RWPE1 (cell line): ENCODE data around the gene FGF18.
A peak's percentile ranks its signal among the peaks of the same experiment; 100 is the strongest.
"Not testable (repeated sequence)": the region's sequence is repeated elsewhere in the genome, so short reads cannot be mapped to it uniquely, and the experiment has no call there.

Source experiments
- CTCF ChIA-PET: fragments of 350-600 bp; sonication (Branson Sonifier 250); formaldehyde crosslinking; extraction: SDS; loops from one replicate; lab custom pipeline; 2021; lab: Yijun Ruan, JAX
- POLR2A ChIA-PET: fragments of 400-600 bp; formaldehyde crosslinking; extraction: SDS; loops from one replicate; lab custom pipeline; 2020; ENCODE audit warnings: antibody characterized with exemption; ENCODE audit not compliant: low non-redundant PET; lab: Yijun Ruan, JAX
- DNase-seq: peaks from one replicate; pipeline ENCODE4 v3.0.0; 2012; ENCODE audit warnings: low spot score
- H3K27ac ChIP-seq: fragments of 450-650 bp; 2 replicates; pipeline ENCODE4 v1.5.1; 2017
- TF ChIP-seq, protein P1 (sequence below): fragments of 450-650 bp; conservative IDR thresholded peaks from 2 replicates; pipeline ENCODE4 v1.5.1; 2017; ENCODE audit warnings: low read depth, mild to moderate bottlenecking

The FGF18 gene

DNA sequence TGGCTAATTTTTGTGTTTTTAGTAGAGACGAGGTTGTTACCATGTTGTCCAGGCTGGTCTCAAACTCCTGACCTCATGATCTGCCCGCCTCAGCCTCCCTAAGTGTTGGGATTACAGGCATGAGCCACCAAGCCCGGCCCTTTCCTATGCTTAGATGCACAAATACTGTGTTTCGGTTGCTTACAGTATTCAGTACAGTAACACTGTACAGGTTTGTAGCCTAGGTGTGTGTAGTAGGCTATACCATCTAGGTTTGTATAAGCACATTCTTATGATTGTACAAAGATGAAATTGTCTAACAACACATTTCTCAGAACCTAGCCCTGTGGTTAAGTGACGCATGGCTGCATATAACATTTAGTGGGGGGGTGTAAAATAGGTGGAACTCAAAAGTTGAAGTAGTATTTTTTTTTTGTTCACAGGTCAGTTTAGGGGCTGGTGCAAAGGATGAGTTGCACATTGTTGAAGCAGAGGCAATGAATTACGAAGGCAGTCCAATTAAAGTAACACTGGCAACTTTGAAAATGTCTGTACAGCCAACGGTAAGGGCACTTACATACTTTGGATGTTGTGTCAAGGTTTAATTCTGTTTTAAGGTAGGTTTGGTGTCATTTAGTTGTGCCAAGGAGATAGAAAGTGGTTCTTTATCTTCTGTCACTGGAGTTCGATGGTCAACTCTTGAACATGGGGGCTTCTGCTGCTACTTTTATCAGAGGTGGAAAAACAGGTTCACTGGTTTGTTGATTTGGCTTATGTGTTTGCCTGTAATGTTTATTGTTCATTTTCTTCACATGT, 28.4 kb upstream of the FGF18 start:
- ChIA-PET CTCF (no interaction called here), POLR2A (no interaction called here)
- DNase-seq = no peak
- TF ChIP-seq, protein P1, sequence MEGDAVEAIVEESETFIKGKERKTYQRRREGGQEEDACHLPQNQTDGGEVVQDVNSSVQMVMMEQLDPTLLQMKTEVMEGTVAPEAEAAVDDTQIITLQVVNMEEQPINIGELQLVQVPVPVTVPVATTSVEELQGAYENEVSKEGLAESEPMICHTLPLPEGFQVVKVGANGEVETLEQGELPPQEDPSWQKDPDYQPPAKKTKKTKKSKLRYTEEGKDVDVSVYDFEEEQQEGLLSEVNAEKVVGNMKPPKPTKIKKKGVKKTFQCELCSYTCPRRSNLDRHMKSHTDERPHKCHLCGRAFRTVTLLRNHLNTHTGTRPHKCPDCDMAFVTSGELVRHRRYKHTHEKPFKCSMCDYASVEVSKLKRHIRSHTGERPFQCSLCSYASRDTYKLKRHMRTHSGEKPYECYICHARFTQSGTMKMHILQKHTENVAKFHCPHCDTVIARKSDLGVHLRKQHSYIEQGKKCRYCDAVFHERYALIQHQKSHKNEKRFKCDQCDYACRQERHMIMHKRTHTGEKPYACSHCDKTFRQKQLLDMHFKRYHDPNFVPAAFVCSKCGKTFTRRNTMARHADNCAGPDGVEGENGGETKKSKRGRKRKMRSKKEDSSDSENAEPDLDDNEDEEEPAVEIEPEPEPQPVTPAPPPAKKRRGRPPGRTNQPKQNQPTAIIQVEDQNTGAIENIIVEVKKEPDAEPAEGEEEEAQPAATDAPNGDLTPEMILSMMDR = no peak
- H3K27ac ChIP-seq = no peak overlapping the region

DNA sequence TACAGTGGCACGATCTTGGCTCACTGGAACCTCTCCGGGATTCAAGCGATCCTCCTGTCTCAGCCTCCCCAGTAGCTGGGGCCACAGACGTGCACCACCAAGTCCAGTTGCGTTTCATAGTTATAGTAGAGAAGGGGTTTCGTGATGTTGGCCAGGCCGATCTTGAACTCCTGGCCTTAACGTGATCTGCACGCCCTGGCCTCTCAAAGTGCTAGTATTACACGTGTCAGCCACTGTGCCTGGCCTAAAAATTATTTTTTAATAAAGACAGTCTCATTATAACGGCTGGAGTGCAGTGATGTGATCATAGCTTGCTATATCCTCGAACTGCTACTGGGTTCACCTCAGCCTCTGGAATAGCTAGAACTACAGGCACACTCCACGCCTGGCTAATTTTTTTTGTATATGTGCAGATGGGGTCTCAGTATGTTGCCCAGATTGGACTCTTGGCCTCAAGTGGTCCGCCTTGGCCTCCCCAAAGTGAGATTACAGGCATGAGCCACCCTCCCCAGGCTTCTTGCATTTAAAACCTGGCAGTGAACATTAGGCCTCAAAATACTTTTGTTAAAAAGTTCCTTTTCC, 27.4 kb upstream of the FGF18 start:
- peak overlapping the region; percentile 37 for H3K27ac ChIP-seq
- DNase-seq = no peak
- CTCF ChIA-PET = interaction anchor here (0.5 to 2.0 kb wide), 3 partner anchors 9 to 21 kb away, joined by 3 to 6 read pairs (median 4); no protein-coding TSS in a partner anchor
- POLR2A ChIA-PET = interaction anchor here (0.7 kb wide), 1 partner anchor 1181 kb away, joined by 3 read pairs; no protein-coding TSS in a partner anchor
- TF ChIP-seq, protein P1 = no peak

DNA sequence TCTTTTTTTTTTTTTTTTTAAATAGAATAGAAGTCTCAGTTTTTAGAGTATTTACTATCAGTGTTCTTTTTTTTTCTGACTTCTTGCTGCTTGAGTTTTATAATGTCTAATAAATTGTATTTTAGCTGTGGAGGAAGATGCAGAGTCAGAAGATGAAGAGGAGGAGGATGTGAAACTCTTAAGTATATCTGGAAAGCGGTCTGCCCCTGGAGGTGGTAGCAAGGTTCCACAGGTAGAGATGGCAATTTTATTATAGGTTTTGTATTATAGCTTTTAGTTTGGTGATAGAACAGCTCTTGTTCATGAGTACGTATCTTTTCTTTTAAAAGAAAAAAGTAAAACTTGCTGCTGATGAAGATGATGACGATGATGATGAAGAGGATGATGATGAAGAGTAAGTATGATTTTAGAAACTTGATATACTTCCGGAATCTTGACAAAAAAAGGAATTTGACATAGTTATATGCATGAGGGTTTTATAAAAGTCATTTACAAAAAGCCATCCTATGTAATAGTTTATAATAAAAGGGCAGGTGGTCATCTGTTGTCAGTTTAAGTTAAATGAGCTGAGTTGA, 26.8 kb upstream of the FGF18 start:
- ChIA-PET CTCF (interaction anchor here (1.2 to 2.0 kb wide), 2 partner anchors 13 to 20 kb away, joined by 4 to 6 read pairs; no protein-coding TSS in a partner anchor), POLR2A (interaction anchor here (0.7 kb wide), 1 partner anchor 1181 kb away, joined by 3 read pairs; no protein-coding TSS in a partner anchor)
- TF ChIP-seq, protein P1 = no peak
- no peak for DNase-seq
- no peak overlapping the region for H3K27ac ChIP-seq

DNA sequence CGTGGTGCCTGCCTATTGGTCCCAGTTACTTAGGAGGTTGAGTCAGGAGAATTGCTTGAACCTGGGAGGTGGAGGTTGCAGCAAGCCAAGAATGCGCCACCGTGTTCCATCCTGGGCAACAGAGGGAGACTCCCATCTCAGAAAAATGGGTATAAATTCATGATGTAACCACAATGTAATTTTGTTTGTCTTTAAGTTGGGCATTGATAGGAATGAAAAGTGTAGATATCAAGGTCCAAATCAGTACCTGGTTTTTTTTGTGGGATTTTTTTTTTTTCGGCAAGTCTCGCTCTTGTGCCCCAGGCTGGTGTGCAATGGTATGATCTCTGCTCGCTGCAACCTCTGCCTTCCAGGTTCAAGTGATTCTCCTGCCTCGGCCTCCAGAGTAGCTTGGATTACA, 24.4 kb upstream of the FGF18 start:
- DNase-seq = no peak
- TF ChIP-seq, protein P1 = no peak
- ChIA-PET POLR2A (no interaction called here), CTCF (interaction anchor here (0.6 kb wide), 1 partner anchor 11 kb away, joined by 3 read pairs; no protein-coding TSS in a partner anchor)
- H3K27ac ChIP-seq = peak overlapping the region; percentile 25; the same call in 1 of the 2 replicates

DNA sequence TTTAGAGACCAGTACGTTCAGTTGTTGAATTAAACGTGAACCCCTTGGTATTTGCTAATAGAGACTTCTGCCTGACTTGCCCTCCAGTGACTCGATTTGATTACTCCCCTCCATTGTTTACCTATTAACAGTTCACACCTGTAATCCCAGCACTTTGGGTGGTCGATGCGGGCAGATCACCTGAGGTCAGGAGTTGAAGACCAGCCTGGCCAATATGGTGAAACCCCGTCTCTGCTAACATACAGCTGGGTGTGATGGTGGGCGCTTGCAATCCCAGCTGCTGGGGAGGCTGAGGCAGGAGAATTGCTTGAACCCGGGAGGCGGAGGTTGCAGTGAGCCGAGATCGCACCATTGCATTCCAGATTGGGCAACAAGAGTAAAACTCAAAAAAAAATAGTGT, 22.9 kb upstream of the FGF18 start:
- POLR2A ChIA-PET, H3K27ac ChIP-seq, DNase-seq: not testable (repeated sequence)
- CTCF ChIA-PET = interaction anchor here (0.7 kb wide), 2 partner anchors 64 to 456 kb away, joined by 3 to 4 read pairs; no protein-coding TSS in a partner anchor

DNA sequence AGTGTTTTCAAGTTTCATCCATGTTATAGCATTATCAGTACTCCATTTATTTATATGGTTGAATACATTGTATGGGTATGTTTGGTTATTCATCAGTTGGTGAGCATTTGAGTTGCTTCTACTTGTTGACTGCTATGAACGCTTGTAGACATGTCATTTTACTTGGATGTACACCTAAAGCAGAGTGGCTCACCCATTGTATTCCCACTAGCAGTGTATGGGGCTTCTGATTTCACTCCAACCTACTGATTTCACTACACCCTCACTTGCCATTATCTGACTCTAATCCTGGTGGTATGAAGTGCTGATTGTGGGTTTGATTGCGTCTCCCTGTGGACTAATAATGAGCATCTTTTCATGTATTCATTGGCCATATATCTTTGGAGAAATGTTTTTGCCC, 22.3 kb upstream of the FGF18 start:
- DNase-seq = no peak
- ChIA-PET POLR2A (no interaction called here), CTCF (no interaction called here)
- TF ChIP-seq, protein P1 = no peak
- no peak overlapping the region for H3K27ac ChIP-seq
